Right renal pelvis (tissue), 4 donors: ENCODE measurements around the gene P2RY13. TPM values are rescaled to one million over a fixed set of nuclear protein-coding genes. Genes with fewer than 3 reads are reported as not detected.

Source experiments
- DNase-seq, 4 donors: peaks; one replicate each; pipeline ENCODE4 v3.0.0-alpha.2; 2013; ENCODE audit warnings: low read depth in 4 of 4, low spot score in 3 of 4, missing footprints in 1 of 4
- polyA plus RNA-seq, 4 donors: library from polyadenylated mRNA; unstranded; fragments of 120-200 nt; gene quantifications; one replicate each; pipeline ENCODE4 v1.2.1, GENCODE V29; 2013; ENCODE audit not compliant: insufficient read length in 4 of 4

Gene P2RY13
- 1 to 10 TPM in 3 of 4 donors, under 1 TPM in 1; 0.32 to 2.2 (median 1.9) TPM for polyA plus RNA-seq

DNA sequence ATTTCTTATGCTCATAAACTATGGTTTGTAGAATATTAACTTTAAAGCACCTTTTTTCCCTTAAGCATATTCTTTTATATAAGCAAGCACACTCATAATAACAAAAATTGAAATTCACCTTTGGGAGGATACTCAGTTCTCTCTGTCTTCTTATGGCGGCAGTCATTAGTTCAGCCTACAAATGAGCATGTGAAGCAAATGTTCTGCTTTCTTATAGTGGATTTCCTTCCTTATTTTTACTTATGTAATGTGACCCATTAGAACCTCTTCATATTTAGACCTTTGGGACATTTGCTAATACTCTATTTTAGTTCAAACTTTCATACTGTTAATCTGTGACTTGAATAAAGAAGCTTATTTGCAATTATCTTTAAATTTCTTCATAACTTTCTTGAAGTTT, at the start of gene P2RY13:
P2RY13 (minus strand) TSS at position 187 of the 400 bp plus-strand sequence; CDS start at position 166, 21 bp downstream.
- no peak for DNase-seq

DNA sequence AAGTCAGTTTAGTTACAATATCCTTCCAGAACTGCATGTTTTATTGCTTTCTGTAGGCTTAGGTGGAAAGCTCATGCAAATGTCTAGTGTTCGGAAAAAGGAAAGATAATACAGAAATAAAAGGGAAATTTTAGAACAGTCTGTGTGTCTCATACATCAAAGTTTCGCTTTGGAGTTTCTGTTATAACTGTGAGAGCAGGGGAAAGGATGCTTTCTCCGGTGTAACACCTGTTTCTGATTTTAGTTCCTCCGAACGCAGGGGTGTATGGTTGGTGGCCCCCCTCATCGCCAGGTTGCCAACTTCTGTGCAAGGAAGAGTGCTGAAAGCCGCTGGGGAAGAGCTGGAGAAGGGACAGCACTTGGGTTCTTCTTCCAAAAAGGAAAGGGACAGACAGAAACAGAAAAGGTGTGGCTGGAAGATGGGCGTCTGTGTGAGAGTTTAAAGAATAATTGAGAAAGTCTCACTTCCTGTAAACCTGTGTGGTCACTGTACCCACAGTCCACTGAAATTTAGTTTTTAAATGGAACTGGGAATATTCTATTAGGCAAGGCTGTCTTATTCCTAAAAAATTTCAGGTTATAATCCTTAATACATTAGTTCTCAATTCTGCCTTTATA, 48.5 kb upstream of the P2RY13 start:
- DNase-seq: no peak

DNA sequence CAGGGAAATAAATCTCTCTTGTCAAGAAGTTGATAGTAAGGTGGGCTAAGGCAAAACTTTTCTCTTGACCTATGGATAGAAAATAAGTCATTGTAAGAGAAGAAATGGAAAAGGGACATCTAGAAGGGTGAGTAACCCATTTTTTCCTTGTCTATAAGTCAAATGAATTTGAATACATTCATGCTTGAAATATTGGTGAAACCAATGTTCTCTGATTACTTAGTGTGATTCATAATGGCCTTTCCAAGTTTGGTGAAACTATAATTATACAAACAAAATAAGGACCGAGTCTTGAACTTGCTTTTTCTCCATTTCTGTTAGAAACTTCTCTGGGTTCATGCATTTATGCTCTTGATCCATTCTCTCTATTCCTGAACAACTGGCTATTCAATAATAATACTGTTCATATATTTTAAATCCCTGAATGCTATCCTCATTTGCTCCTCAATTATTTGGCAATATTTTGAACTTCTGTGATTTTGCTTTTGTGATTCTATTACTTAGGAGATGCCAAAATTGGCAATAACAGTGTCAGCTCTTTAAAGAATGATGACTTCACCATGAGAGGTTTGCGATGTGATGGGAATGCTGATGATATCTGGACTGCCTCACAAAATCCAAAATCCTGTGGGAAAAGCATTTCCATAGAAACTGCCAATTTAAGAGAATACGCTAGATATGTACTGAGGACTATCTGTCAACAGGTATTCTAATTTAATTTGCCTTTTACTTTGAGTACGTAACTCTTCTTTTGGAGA, 42.9 kb upstream of the P2RY13 start:
- no peak for DNase-seq

DNA sequence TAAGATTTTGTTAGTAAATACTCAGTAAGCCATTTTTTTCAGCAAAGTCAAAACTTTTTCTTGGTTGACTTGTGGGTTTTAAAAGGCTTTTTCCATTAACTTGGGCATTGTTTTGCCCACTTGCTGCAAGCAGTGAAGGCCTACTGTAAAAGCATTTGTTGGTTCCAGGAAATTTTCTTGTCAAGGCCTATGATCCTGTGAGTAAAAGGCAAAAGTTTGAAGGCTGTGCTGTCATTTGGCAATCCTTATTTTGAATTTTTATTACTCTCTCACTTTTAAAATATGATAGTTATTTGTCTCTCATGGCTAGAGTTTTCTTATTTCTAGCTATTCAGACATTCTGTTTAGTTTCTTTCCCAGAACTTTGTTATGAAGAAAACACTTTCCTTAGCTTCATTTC, 42.2 kb upstream of the P2RY13 start:
- no peak for DNase-seq

DNA sequence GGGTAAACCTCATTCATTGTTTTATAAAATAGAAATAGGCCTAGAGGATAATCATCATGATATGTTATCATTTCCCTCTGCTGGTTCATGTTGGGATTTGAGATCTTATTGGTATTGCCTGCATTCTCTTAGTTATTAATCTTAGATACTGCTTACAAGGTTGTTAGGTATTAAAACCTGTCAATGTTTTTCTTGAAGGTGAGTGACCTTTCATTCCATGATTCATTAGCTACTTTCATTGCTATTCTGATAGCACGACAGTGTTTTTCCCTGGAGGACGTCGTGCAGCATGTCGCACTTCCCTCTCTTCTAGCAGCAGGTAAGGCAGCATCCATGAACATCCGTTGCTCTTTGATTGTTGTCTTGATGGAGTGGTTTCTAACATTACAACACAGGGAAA, 38.1 kb upstream of the P2RY13 start:
- DNase-seq: no peak

DNA sequence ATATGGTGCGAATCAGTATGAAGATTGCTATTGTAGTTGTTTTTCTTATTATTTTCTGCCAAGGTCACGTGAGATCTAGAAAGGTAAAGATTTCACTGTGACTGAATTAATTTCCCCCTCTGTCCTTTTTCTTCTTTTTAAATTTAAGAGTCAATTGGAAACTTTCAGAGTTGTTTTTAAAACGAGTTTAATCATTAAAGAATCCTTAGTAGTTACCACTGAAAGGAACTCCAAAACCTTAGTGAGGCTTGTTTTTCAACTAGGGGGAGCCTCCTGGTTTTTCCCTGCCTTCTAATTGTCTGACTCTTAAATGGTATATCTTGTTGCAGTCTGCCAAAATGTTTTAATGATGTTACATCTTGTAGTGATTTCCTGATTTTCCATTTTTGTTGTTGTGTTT, 37.6 kb upstream of the P2RY13 start:
- DNase-seq: no peak

DNA sequence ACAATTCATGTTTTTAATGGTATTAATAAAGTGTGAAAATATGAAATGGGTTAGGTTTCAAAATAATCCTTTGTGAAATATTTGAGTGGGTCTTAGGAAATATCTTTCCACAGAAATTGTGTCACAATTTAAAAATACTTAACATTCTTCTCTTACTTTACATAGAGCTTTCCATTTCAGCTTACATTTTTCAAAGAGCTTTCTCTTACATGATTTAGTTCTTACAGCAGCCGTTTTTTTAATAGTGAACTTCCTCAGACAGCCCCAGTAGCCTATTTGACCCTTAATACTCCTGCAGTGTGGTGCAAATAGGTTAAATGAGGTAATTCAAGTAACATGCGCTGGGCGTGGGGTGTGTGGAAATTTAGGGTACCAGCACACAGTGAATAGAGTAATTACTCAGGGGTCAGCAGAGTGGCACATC, 33.4 kb upstream of the P2RY13 start:
- DNase-seq: no peak

DNA sequence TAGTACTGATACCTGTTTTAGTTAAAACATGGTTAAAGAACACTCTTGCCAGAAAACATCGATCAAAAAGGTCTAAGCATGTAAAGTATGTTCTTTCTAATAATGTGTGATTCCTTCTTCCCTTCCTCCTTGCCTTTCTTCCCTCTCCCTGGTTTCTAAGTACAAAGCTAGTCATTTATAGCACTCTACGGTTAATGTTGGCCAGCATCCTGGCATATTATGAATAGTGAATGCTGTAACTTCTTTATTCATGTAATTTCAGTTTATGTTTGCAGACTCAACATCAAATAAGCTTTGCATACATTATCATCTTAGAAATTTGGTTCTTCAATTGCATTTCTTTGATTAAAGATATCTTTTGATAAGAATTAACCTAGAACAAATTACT, 28.1 kb upstream of the P2RY13 start:
- DNase-seq: no peak

DNA sequence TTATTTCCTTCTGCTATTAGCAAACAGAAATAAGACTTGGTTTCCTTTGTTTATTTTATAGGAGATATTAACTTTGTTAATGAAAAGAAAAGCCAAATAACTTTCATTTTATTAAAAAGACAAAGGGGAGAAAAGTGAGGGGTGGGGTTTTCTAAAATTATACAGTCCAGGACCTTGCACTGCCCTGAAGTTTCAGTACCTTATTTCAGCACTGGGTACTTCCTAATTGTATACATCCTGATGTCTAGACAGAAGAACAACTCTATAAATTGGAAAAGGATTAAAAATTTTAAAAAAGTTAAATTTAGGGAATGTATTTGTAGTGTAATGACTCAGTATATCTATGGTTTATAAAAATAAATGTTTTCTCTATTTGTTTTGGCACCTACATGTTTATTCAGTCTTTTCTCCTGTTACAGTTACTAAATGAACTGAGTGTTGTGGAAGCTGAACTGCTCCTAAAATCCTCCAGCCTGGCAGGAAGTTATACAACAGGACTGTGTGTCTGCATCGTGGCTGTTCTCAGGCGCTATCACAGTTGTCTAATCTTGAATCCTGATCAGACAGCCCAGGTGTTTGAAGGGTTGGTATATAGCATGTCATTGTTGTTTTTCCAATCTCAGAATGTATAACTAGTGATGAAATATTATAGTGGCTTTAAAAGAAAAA, 27.6 kb upstream of the P2RY13 start:
- no peak for DNase-seq

DNA sequence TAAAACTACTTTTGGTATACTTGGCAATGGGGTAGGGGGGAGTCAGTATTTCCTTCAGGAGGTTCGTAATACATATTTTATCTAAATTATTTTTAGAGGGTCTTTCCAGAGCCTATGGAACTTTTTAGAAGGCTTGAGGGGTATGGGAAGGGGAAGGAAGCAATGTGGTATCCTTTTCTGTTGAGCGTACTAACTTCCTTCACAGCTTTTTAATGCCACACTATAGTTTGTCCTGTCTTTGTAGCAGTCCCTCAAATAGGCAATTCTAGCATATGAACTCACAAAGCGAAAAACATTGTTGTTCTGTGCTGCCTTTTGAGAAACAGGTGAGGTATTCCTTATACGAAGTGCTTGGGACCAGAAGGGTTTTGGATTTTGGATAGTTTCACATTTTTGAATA, 22.3 kb upstream of the P2RY13 start:
- no peak for DNase-seq

DNA sequence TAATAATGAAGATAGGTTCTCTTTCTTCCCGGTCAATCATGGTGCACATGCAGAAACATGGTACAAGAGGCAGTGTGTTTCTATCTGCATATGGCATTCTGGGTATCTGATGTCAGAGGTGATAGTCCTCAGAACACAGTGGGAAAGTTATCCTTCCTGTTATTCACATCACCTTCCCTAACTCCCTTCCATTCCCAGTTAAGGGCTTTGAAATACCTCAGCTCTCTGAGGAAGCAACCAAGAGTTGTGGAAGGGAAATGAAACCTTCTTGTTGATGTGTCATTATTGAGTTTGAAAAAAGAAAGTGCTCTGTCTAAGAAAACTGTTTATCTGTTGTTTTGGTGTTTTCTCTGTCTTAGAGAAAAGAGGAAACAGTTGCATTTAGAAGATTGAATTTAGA, 21.9 kb upstream of the P2RY13 start:
- DNase-seq: no peak

DNA sequence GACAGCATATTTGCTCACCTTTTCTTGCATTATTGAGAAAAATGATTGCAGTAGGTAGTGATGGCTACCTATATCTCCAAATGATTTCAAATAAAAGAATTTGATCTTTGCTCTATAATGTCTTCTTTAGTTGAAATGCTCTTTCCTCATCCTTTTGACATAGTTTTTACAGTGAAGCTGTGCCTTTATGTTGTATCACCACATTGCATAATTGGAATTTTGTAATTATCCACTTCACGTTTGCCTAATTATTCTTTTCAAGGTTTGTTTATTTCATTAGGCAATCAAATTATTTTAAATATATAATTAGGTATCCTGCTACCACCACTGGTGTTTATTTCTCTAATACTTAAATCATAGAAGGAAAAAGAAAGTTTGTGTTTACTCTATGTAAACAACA, 21.3 kb upstream of the P2RY13 start:
- no peak for DNase-seq

DNA sequence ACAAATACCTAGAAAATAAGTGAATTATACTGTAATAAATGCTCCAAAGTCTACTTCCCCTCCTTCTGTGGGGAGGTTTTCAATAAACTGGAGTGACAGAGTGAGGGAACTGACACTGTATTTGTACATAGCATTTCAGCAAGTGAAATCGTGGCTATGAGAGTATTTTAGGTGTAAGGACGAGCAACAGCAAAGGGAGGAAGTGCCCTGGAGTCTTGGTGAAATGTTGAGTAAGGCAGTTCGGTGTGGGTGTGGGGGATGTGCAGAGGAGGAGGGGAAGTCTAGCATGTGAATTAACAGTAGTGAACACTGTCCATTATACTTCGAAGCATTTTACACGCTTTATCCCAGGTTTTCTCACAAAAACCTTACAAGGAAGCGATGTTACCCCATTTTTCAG, 18.1 kb upstream of the P2RY13 start:
- no peak for DNase-seq

DNA sequence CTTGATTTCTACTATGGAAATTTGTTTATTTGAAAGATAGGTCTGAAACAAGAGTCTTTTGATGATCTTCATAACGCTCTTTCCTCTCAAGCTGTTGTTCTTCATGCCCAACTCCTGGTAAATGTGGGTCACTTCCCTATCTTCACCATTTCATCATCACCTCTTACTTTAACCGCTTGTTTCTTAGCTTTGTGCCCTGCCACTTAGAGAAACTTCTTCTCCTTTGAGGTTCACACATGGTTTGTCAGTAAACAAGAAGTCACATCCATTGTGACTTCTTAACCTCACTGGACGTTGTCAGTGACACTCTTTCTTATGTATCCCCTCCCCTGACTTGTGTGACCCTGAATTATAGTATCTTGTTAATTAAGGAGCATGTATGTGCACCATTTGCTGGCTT, 16.9 kb upstream of the P2RY13 start:
- no peak for DNase-seq

DNA sequence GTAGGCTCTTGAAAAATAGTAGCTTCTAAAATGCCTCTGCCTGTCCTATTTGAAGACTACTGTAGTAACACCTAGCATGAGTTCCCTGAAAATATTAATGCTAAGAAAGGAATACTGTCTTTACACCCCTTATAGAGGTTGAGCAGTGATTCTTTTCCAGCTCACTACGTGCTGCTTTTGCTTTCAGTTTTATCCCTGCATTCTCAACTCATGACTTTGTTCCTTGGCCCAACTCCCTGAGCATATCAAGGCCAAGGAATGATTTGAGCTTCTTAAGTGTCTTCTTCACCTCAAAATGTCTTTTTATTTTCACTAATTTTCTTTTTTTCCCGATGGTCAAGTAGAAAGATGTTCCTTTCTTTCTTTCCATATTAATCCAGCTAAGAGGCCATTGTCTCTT, 16.5 kb upstream of the P2RY13 start:
- no peak for DNase-seq

DNA sequence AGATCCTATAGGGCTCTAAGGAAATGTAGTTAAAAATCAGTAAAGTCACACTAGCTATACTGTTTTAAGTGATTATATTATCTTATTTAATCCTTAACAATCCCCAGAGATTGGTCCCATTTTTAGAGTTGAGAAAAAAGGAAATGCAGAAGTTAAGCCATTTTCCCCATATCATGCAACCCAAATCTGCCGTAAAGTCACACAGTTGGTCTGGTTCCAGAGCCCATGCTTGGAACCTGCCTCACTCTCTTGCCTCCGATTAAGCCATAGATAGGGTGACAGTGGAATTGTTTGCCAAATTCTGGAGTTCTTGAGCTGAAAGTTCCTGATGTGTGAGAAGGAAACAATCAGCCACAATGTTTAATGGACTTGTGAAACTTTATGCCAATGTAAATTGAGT, 2.3 kb upstream of the P2RY13 start:
- no peak for DNase-seq

DNA sequence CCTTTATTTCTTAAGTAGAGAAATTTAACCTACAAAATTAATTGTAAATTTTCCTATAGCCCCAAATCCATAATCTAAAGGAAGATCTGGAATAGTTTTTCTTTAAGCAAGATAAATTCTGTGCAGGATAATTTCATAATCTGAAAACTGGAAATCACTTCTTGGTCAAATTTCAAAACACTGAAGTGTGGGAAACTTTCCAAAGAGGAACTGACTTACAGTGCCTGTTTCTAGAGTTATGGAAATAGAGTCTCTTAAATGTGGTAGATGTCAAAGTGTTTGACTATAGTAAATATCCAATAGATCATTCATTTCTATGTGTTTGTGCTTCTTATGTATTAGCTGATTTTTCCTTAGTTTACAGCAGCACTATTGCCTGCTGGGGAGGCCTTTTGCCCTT, 1.6 kb upstream of the P2RY13 start:
- no peak for DNase-seq

DNA sequence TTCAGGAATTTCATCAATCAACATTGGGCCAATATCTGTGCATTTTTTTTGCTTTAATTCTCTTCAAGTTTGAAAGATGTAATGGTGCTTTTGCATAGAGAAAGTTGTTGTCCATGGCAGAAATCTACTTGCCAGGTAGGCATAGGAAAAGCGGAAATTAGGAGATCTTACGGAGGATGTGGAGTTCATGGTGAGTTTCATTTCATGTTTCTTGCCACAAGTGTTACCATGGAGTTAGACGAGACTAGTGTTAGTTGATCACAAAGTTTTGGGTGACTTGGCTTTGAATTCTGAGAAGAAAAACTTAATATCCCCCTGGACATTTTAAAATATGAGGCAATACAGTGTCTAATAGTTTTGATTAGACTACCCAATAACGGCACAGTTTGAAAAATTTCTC, 1.0 kb upstream of the P2RY13 start:
- DNase-seq: no peak

DNA sequence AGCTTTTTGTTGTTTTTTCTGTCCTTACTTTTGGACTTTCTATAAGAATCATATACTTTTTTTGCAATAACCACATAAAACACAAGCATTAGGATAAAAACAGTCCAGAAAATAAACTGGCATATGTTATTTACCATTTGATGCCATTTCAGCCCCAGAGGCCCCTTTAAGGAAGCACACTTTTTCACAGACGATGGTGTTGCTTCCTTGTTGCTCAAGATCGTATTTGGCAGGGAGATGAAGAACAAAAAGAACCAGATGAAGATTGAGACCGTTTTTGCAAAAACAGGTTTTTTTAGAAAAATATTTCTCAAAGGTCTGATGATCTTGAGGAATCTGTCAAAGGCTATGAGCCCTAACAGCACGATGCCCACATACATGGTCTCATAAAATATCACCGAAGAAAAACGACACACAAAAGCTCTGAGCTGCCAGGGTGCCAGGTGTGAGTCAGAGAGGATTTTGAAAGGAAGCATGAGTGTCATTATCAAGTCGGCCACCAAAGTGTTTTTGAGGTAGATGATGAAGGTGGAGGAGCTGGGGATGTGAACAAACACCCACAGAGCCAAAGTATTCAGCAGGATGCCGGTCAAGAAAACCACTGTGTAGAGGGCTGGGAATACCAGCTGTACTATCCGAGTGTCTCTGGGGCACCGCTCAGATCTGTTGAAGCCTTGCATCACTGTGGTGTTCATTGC, 902 bp downstream of the P2RY13 start:
- no peak for DNase-seq

DNA sequence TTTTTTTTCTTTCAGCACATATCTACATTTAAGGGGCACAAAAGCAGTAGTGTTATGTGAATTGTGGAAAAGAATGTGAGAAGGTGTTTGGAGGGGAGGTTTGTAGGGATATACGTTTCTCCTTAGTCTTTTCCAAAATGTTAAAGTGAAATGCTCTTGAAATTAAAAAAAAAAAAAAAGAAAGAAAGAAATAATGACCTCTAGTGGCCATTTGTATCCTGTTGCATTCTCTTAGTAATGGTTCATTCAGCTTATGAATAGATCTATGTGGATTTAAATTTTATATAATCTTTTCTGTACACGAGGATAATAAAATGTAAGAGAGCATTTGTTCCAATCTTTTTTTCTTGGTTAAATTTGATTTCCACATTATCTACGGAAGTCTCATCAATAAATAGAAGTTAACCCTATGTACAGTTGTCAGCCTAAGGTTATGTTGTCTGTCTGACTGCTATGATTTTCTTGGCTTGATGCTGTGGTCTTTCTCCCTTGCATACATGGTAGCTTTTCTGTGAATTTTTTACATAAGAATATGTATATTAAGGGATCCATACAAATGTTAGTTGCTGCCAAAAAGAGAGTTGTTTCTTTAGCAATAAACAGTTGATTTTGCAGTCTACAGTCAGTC, 1.7 kb downstream of the P2RY13 start:
- DNase-seq: no peak

DNA sequence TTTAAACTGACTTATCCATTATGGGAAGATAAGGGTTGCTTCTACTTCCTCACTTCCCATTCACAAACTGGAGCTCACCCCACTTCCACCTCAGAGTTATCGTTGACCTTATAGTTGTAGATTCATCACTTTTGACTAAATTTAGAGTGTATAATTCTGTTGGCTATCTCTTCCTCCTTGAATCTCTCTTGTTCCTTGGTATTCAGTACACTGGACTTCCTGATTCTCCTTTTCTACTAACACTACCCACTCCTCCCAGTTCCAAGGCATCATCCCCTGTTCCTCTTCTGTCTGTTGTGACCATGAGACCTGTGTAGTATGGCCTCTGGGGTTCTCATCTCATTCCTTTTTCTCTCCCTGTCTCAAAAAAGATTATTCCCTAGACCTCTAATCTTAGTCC, 6.8 kb downstream of the P2RY13 start:
- no peak for DNase-seq
